Gastroesophageal sphincter (tissue), 4 donors: ENCODE results near the gene LDAH. TPM values are rescaled to one million over a fixed set of nuclear protein-coding genes. Genes with fewer than 3 reads are reported as not detected.

ENCODE experiments used
- ATAC-seq: fragments of 150-250 bp; one replicate; pipeline ENCODE4 v1.9.1; 2016; ENCODE audit warnings: mild to moderate bottlenecking, moderate library complexity
- H3K27ac ChIP-seq, 4 donors: fragments of 200-600 bp; sonication (generic) in 3 of 4; 1 replicate in 3 of 4; 2 replicates in 1 of 4; pipeline ENCODE4 v1.5.1; 2016 to 2019
- H3K27me3 ChIP-seq: fragments of 200-600 bp; sonication (generic); one replicate; pipeline ENCODE4 v1.5.1; 2019
- H3K36me3 ChIP-seq, 2 donors: fragments of 200-600 bp; sonication (generic); one replicate each; pipeline ENCODE4 v1.5.1; 2019; ENCODE audit warnings: control low read depth in 1 of 2
- H3K4me1 ChIP-seq, 3 donors: fragments of 200-600 bp; sonication (generic); 1 replicate in 2 of 3; 2 replicates in 1 of 3; pipeline ENCODE4 v1.5.1; 2016 to 2019; ENCODE audit warnings: control low read depth in 2 of 3
- H3K4me3 ChIP-seq, 2 donors: fragments of 200-600 bp; sonication (generic); one replicate each; pipeline ENCODE4 v1.5.1; 2019; ENCODE audit warnings: mild to moderate bottlenecking in 1 of 2, moderate library complexity in 1 of 2
- H3K9me3 ChIP-seq, 3 donors: fragments of 200-600 bp; sonication (generic); one replicate each; pipeline ENCODE4 v1.5.1; 2017 to 2019; ENCODE audit warnings: control low read depth in 2 of 3
- CTCF ChIP-seq, 4 experiments: fragments of 200-600 bp in 2 of 4; fragments of 450-650 bp in 2 of 4; sonication (generic) in 1 of 4; IDR thresholded peaks; one replicate each; pipeline ENCODE4 v1.5.1; 2017 to 2019; ENCODE audit warnings: antibody characterized with exemption in 4 of 4, mild to moderate bottlenecking in 2 of 4, moderate library complexity in 2 of 4
- EP300 ChIP-seq: sonication (generic); formaldehyde crosslinking; IDR thresholded peaks from one replicate; pipeline ENCODE4 v1.6.1; 2017; ENCODE audit warnings: antibody characterized with exemption, mild to moderate bottlenecking
- POLR2A ChIP-seq, 2 donors: fragments of 450-650 bp; IDR thresholded peaks; one replicate each; pipeline ENCODE4 v1.6.1; 2017; ENCODE audit warnings: antibody characterized with exemption in 2 of 2, mild to moderate bottlenecking in 2 of 2, moderate library complexity in 1 of 2
- POLR2AphosphoS5 ChIP-seq: sonication (generic); formaldehyde crosslinking; IDR thresholded peaks from one replicate; pipeline ENCODE4 v1.6.1; 2017; ENCODE audit warnings: antibody characterized with exemption
- WGBS, 2 donors: methylation state at CpG; one replicate each; pipeline ENCODE4 v1.1.5; 2018; ENCODE audit warnings: low coverage in 1 of 2; 5-methylcytosine and 5-hydroxymethylcytosine counted together
- total RNA-seq, 4 donors: library from RNA; depleted of rRNA; stranded (reverse); fragments of >200 nt; gene quantifications; one replicate each; pipeline ENCODE4 v1.1.0, GENCODE V29; 2016

The LDAH gene
- total RNA-seq, 4 donors from 2014 or later = 10.5 to 19.0 (median 14.5) TPM

GRCh38 chr2:20707601-20708000 is 115.3 kb downstream of the LDAH start:
- H3K36me3 ChIP-seq = peaks cover 0 to 5% of the 10 kb centered on the region in 2 donors
- H3K9me3 ChIP-seq = no peaks in the 10 kb centered on the region
- no peak overlapping the region for H3K27ac ChIP-seq
- no peaks in the 10 kb centered on the region for H3K27me3 ChIP-seq
- no peak overlapping the region for H3K4me3 ChIP-seq
- H3K4me1 ChIP-seq = no peaks in the 10 kb centered on the region
- 90 to 100% methylated on average over 1 to 4 of the region's 4 CpGs for WGBS, 2 donors
- TF ChIP-seq CTCF (IDR thresholded peaks at IDR 0.05) = no peak
- TF ChIP-seq POLR2A (IDR thresholded peaks at IDR 0.05) = no peak
- TF ChIP-seq POLR2AphosphoS5 = no peak
- no peak for TF ChIP-seq EP300
- no peak for ATAC-seq

GRCh38 chr2:20706786-20707185 is 116.1 kb downstream of the LDAH start:
- H3K27ac ChIP-seq = no peak overlapping the region
- H3K9me3 ChIP-seq = no peaks in the 10 kb centered on the region
- no peak for TF ChIP-seq EP300
- TF ChIP-seq POLR2A (IDR thresholded peaks at IDR 0.05) = no peak
- TF ChIP-seq POLR2AphosphoS5 = no peak
- TF ChIP-seq CTCF (IDR thresholded peaks at IDR 0.05) = no peak
- H3K27me3 ChIP-seq = no peaks in the 10 kb centered on the region
- no peaks in the 10 kb centered on the region for H3K4me1 ChIP-seq
- H3K36me3 ChIP-seq = peaks cover 0 to 2% of the 10 kb centered on the region in 2 donors
- ATAC-seq = no peak
- no peak overlapping the region for H3K4me3 ChIP-seq
- WGBS, 2 donors = 92 to 100% methylated on average over 3 of the region's 3 CpGs

- no peaks in the 10 kb centered on the region for H3K36me3 ChIP-seq
- no peak for ATAC-seq
- H3K9me3 ChIP-seq = no peaks in the 10 kb centered on the region
- H3K27ac ChIP-seq = no peak overlapping the region
- 100% methylated on average over 2 of the region's 2 CpGs for WGBS, 2 donors
- no peak for TF ChIP-seq POLR2AphosphoS5
- TF ChIP-seq CTCF (IDR thresholded peaks at IDR 0.05) = no peak
- no peak for TF ChIP-seq EP300
- no peak for TF ChIP-seq POLR2A (IDR thresholded peaks at IDR 0.05)
- no peaks in the 10 kb centered on the region for H3K27me3 ChIP-seq
- no peak overlapping the region for H3K4me3 ChIP-seq
- H3K4me1 ChIP-seq = no peaks in the 10 kb centered on the region
Observed at GRCh38 chr2:20706217-20706616, 116.7 kb downstream of the LDAH start.

- no peak overlapping the region for H3K4me3 ChIP-seq
- H3K27ac ChIP-seq = no peak overlapping the region
- no peaks in the 10 kb centered on the region for H3K27me3 ChIP-seq
- H3K36me3 ChIP-seq = peaks cover 0 to 5% of the 10 kb centered on the region in 2 donors
- TF ChIP-seq EP300 (no peak), POLR2A (IDR thresholded peaks at IDR 0.05) (no peak), CTCF (IDR thresholded peaks at IDR 0.05) (no peak), POLR2AphosphoS5 (no peak)
- WGBS, 2 donors = 61 to 63% methylated on average over 1 of the region's 1 CpG
- peaks cover 0 to 2% (median 0%) of the 10 kb centered on the region in 3 donors for H3K4me1 ChIP-seq
- no peaks in the 10 kb centered on the region for H3K9me3 ChIP-seq
- no peak for ATAC-seq
Observed at GRCh38 chr2:20704886-20705285, 118.0 kb downstream of the LDAH start.

- H3K4me3 ChIP-seq = no peak overlapping the region
- H3K27me3 ChIP-seq = no peaks in the 10 kb centered on the region
- no peak for ATAC-seq
- H3K36me3 ChIP-seq = peaks cover 0 to 10% of the 10 kb centered on the region in 2 donors
- WGBS, 2 donors = 95% methylated on average over 3 of the region's 5 CpGs; no CpG with 5 or more reads in 1 of the 2 donors
- no peak overlapping the region for H3K27ac ChIP-seq
- H3K4me1 ChIP-seq = peaks cover 0 to 16% (median 0%) of the 10 kb centered on the region in 3 donors
- H3K9me3 ChIP-seq = no peaks in the 10 kb centered on the region
- TF ChIP-seq EP300 = no peak
Observed at GRCh38 chr2:20702563-20702962, 120.3 kb downstream of the LDAH start.
